Heart left ventricle (tissue), 16 donors: ENCODE measurements around the gene TEDC1. TPM values are rescaled to one million over a fixed set of nuclear protein-coding genes. Genes with fewer than 3 reads are reported as not detected.
A peak's percentile ranks its signal among the peaks of the same experiment; 100 is the strongest.

ENCODE experiments used
- ATAC-seq, 4 donors: fragments of 200-7000 bp; cut with Tn5 transposase; one replicate each; pipeline ENCODE4 v1.9.1; 2020 to 2022; ENCODE audit warnings: moderate library complexity in 4 of 4, mild to moderate bottlenecking in 3 of 4, moderate number of reproducible peaks in 1 of 4
- DNase-seq, 5 donors: peaks; one replicate each; pipeline ENCODE4 v3.0.0-alpha.2; 2020
- H3K27ac ChIP-seq, 12 donors: fragments of 200-600 bp; sonication (generic) in 4 of 12; one replicate each; pipeline versions ENCODE4 v1.5.0 to v1.8.0; 2016 to 2022; ENCODE audit warnings: mild to moderate bottlenecking in 2 of 12
- H3K27me3 ChIP-seq, 9 donors: fragments of 200-600 bp; sonication (generic) in 2 of 9; one replicate each; pipeline versions ENCODE4 v1.5.1 to v1.8.0; 2016 to 2022; ENCODE audit warnings: mild to moderate bottlenecking in 3 of 9
- H3K36me3 ChIP-seq, 9 donors: fragments of 200-600 bp; sonication (generic) in 2 of 9; one replicate each; pipeline versions ENCODE4 v1.5.0 to v1.8.0; 2018 to 2022; ENCODE audit warnings: mild to moderate bottlenecking in 2 of 9
- H3K4me1 ChIP-seq, 12 donors: fragments of 200-600 bp; sonication (generic) in 4 of 12; one replicate each; pipeline versions ENCODE4 v1.5.0 to v1.8.0; 2016 to 2022; ENCODE audit warnings: mild to moderate bottlenecking in 3 of 12
- H3K4me3 ChIP-seq, 12 donors: fragments of 200-600 bp; sonication (generic) in 4 of 12; one replicate each; pipeline versions ENCODE4 v1.5.0 to v1.8.0; 2017 to 2022; ENCODE audit warnings: mild to moderate bottlenecking in 9 of 12, moderate library complexity in 4 of 12
- H3K9me3 ChIP-seq, 12 donors: fragments of 200-600 bp; sonication (generic) in 4 of 12; one replicate each; pipeline versions ENCODE4 v1.5.0 to v1.8.0; 2016 to 2022; ENCODE audit warnings: mild to moderate bottlenecking in 1 of 12
- POLR2A ChIP-seq, 2 donors: fragments of 450-650 bp; IDR thresholded peaks; one replicate each; pipeline ENCODE4 v1.6.1; 2017; ENCODE audit warnings: antibody characterized with exemption in 2 of 2, mild to moderate bottlenecking in 2 of 2, moderate library complexity in 2 of 2
- WGBS, 4 donors: extraction: QIAGEN DNeasy Blood & Tissue Kit in 2 of 4; methylation state at CpG; one replicate each; pipeline versions ENCODE4 v1.1.5 to v1.1.7; 2013 to 2018; 5-methylcytosine and 5-hydroxymethylcytosine counted together
- intact Hi-C, 10 donors: fragments of 100-400 bp; cut with DNase I; formaldehyde crosslinking; loops; one replicate each; pipeline versions ENCODE4 v1.11.1 to v1.14.2; 2022
- polyA plus RNA-seq, 2 donors: library from polyadenylated mRNA; stranded (reverse); fragments of 200-250 nt; gene quantifications; one replicate each; pipeline ENCODE4 v1.2.3, GENCODE V29; 2013
- total RNA-seq, 9 donors: library from RNA; depleted of rRNA in 2 of 9; stranded (reverse); fragments of >200 nt in 2 of 9; fragmentation: NEBNext Ultra II Directional in 3 of 9; extraction: Animal tissue kit (Norgen Biotek cat#: 25700) in 3 of 9; gene quantifications; one replicate each; pipeline versions ENCODE4 v1.1.0 to v1.2.4, GENCODE V29; 2016 to 2023
- TF ChIP-seq, protein P1 (sequence below), 12 donors: fragments of 200-600 bp; sonication (generic) in 4 of 12; IDR thresholded peaks; one replicate each; pipeline versions ENCODE4 v1.5.0 to v1.8.0; 2018 to 2022; ENCODE audit warnings: antibody characterized with exemption in 12 of 12, mild to moderate bottlenecking in 5 of 12
- donor health status: ischemic (EF 13 %, LVEDD 7.1; RV severe dilation, severe dysfunction).
- donor health status: healthy with polysubstance abuse.
- donor health status: DM: no; HTN: yes; CAD: no.
- donor health status: DM: no; HTN: no; CAD: no.
- donor health status: ischemic (EF 25% LVEDD 6.9; RV normal size, moderate dysfunction).
- donor health status: ischemic (EF 25% LVEDD 5.7; RV mildly dilated, moderate dysfunction).
- donor health status: healthy.
- donor health status: DM: yes; HTN: yes; CAD: no.
- donor health status: ischemic (EF 35%, LVEDD 5.7; RV mildly dilated, moderate dysfunction).
- donor health status: nonischemic (EF 11% LVEDD 7.7; RV severe dilation, severe dysfunction).
- donor health status: DM: yes; HTN: yes; CAD: no.
- donor health status: PGD.
- donor health status: ischemic (EF 29% LVEDD 5.4; RV normal size, mild dysfunction).
- donor health status: nonischemic (EF 23%, LVEDD 6.1; RV moderate dilation, normal function).

The TEDC1 gene
- total and polyA plus RNA-seq, 11 donors, result 0.94 to 12.4 (median 3.7) TPM

- TF ChIP-seq, protein P1, sequence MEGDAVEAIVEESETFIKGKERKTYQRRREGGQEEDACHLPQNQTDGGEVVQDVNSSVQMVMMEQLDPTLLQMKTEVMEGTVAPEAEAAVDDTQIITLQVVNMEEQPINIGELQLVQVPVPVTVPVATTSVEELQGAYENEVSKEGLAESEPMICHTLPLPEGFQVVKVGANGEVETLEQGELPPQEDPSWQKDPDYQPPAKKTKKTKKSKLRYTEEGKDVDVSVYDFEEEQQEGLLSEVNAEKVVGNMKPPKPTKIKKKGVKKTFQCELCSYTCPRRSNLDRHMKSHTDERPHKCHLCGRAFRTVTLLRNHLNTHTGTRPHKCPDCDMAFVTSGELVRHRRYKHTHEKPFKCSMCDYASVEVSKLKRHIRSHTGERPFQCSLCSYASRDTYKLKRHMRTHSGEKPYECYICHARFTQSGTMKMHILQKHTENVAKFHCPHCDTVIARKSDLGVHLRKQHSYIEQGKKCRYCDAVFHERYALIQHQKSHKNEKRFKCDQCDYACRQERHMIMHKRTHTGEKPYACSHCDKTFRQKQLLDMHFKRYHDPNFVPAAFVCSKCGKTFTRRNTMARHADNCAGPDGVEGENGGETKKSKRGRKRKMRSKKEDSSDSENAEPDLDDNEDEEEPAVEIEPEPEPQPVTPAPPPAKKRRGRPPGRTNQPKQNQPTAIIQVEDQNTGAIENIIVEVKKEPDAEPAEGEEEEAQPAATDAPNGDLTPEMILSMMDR (IDR thresholded peaks at IDR 0.05), result no peak
- no peak for TF ChIP-seq POLR2A (IDR thresholded peaks at IDR 0.05)
- WGBS, 4 donors, result 71 to 80% (median 78%) methylated on average over 3 to 7 of the region's 7 CpGs
Measured at GRCh38 chr14:105536051-105536450, 45.0 kb downstream of the TEDC1 start.

DNA sequence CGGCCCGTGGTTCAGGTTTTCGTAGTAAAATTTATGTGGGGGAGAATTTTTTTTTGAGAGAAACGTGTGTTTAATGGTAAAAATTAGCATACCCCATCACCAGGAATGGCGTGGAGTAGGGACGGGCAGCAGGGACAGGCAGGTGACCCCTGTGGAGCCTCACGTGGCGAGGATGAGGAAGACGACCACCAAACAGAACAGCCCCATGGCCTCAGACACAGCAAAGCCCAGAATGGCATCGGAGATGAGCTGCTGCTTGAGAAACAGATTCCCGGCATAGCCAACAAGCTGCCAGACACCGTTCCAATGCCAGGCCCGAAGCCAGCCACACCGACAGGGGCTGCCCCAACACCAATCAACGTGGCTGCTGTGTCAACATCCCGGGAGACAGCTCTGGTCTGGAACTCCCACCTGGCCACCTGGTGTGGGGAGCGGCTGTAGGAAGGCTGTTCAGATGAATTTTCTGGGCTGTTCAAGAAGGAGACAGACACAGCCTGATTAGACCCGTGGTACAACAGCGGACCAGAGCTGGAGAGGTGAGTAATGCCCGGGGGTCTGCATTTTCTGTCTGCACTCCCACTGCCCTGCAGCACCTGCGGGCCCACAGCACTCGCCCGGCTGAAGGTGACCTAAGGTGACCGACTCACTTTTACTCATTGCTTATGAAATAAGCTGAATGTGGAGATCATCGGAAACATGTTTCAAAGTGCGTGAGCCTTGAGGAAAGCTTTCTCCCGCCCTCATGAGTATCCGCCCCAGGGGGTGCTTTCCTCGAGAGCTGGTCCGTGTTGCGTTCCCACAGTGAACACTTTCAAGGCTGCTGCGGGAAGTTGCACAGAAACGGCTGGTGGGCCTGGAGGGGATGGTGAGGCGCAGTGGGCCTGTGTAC is 45.9 kb downstream of the TEDC1 start:
- TF ChIP-seq, protein P1 (IDR thresholded peaks at IDR 0.05), result no peak
- TF ChIP-seq POLR2A (IDR thresholded peaks at IDR 0.05), result no peak
- Histone ChIP-seq H3K9me3 (no peaks in the 10 kb centered on the region), H3K27ac (no peak overlapping the region), H3K4me3 (no peak overlapping the region), H3K36me3 (no peaks in the 10 kb centered on the region), H3K4me1 (peaks cover 0 to 5% (median 0%) of the 10 kb centered on the region in 12 donors), H3K27me3 (peaks cover 0 to 26% (median 11%) of the 10 kb centered on the region in 9 donors)
- intact Hi-C loops, result loop anchor here in 1 of 10 donors (10.0 kb wide), 1 partner anchor 352 kb away; the partner anchor contains the start of gene NUDT14
- WGBS, 4 donors, result 71 to 78% (median 77%) methylated on average over 33 to 34 of the region's 34 CpGs
- ATAC-seq (peak in 1 of 4 donors; percentile 11), DNase-seq (no peak)

More at GRCh38 chr14:105536051-105536450, 45.0 kb downstream of the TEDC1 start:
- Histone ChIP-seq H3K27me3 (peaks cover 0 to 26% (median 11%) of the 10 kb centered on the region in 9 donors), H3K36me3 (no peaks in the 10 kb centered on the region), H3K27ac (no peak overlapping the region), H3K9me3 (no peaks in the 10 kb centered on the region), H3K4me1 (peaks cover 0 to 5% (median 0%) of the 10 kb centered on the region in 12 donors), H3K4me3 (no peak overlapping the region)
- no peak for ATAC-seq
- intact Hi-C loops, result loop anchor here in 1 of 10 donors (10.0 kb wide), 1 partner anchor 351 kb away; the partner anchor contains the start of gene NUDT14
- DNase-seq, result no peak

GRCh38 chr14:105537580-105538474 is 46.8 kb downstream of the TEDC1 start:
- no peak for TF ChIP-seq POLR2A (IDR thresholded peaks at IDR 0.05)
- TF ChIP-seq, protein P1 (IDR thresholded peaks at IDR 0.05), result peak; percentile 90 to 99 (median 98)
- H3K27me3 ChIP-seq, result peaks cover 0 to 26% (median 11%) of the 10 kb centered on the region in 9 donors
- H3K36me3 ChIP-seq, result no peaks in the 10 kb centered on the region
- peak; percentile 36 to 74 (median 66) for ATAC-seq
- peaks cover 0 to 5% (median 0%) of the 10 kb centered on the region in 12 donors for H3K4me1 ChIP-seq
- 23 to 60% (median 26%) methylated on average over 14 to 30 of the region's 30 CpGs for WGBS, 4 donors
- intact Hi-C loops, result loop anchor here in 1 of 10 donors (10.0 kb wide), 1 partner anchor 353 kb away; the partner anchor contains the start of gene NUDT14
- no peak overlapping the region for H3K27ac ChIP-seq
- no peak overlapping the region for H3K4me3 ChIP-seq
- H3K9me3 ChIP-seq, result peaks cover 0 to 7% (median under 1%) of the 10 kb centered on the region in 12 donors
- peak in 4 of 5 donors; percentile 46 to 76 (median 53) for DNase-seq
